ENCODE data around the gene GTPBP4. TPM values are rescaled to one million over a fixed set of nuclear protein-coding genes. Genes with fewer than 3 reads are reported as not detected.

The GTPBP4 gene
- polyA plus RNA-seq, 2 of the 4 experiments (the other 2 are of a cell fraction) = 67.8 to 104 TPM

DNA sequence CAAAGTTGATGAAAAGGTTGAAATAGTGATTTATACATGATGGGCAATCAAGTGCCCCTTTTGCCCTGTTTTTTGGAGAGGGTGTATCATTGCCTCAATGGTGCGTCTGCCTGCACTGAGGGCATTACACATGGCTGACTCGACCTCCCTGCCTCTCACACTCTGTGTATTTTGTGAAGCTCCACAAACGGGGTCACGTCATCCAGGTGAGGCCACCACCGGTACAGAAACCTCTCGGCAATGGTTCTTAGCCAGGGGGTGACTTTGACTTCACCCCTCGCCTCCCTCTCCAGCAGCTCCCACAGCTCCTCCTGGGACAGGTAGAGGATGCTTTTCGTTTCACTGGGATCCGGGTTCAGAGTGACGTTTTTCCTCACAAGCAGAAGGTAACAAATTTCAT, 31.1 kb downstream of the GTPBP4 start:
- WGBS (ENCODE audit: missing lambda C conversion rate) = 92% methylated on average over 10 of the region's 10 CpGs
- H3K4me1 ChIP-seq = no peaks in the 10 kb centered on the region
- ATAC-seq = no peak

DNA sequence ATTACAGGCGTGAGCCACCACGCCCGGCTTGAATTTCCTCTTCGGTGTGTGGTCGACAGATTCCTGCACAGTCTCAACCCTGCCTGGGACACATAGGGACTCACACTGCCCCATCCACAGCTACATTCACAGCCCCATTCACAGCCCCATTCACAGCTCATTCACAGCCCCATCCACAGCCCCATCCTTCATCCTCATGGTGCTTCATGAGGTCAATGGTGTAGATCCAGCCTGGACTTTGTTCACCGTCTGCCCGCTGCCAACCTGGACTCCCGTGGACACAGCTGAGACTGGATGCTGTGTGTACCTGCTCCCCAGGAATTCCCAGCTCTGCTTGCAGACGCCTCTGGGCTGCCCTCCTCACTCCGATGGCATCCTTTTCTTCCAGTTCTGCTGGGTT, 32.2 kb downstream of the GTPBP4 start:
- no peak overlapping the region for H3K27ac ChIP-seq
- H3K4me1 ChIP-seq = no peaks in the 10 kb centered on the region
- no peak overlapping the region for H3K4me2 ChIP-seq
- ChIA-PET POLR2A (interaction anchor here (1.0 kb wide), 1 partner anchor 28 kb away, joined by 3 read pairs; the partner anchor contains the start of gene IDI1), CTCF (interaction anchor here (2.8 kb wide), 1 partner anchor 16 kb away, joined by 6 read pairs; no protein-coding TSS in a partner anchor)
- ATAC-seq = peak; percentile 25 to 40; a peak in 4 of 6 replicates
- FAIRE-seq = no peak
- no peak overlapping the region for H3K4me3 ChIP-seq
- no peak for DNase-seq (ENCODE audit: low read depth in 1 of 2, low spot score in 1 of 2)
- 97% methylated on average over 10 of the region's 10 CpGs for WGBS (ENCODE audit: missing lambda C conversion rate)
- TF ChIP-seq CBX8 (IDR thresholded peaks at IDR 0.05) (no peak), KDM5A (IDR thresholded peaks at IDR 0.05) (no peak), MAZ (IDR thresholded peaks at IDR 0.05; ENCODE audit: borderline replicate concordance, low read depth, low read length) (no peak), HDAC2 (IDR thresholded peaks at IDR 0.05) (no peak), CTCF (IDR thresholded peaks at IDR 0.05) (no peak), NR3C1 (IDR thresholded peaks at IDR 0.05) (no peak), POLR2A (IDR thresholded peaks at IDR 0.05; ENCODE audit: low read length) (no peak), FOSB (CRISPR knock-in tag; IDR thresholded peaks at IDR 0.05) (no peak), HMGXB4 (CRISPR knock-in tag; IDR thresholded peaks at IDR 0.05; ENCODE audit: borderline replicate concordance) (no peak), NFE2L2 (conservative IDR thresholded peaks at IDR 0.05; ENCODE audit: low read length) (no peak), BHLHE40 (IDR thresholded peaks at IDR 0.05; ENCODE audit: low read depth, low read length) (no peak), HOXB5 (CRISPR knock-in tag; IDR thresholded peaks at IDR 0.05) (no peak), ZC3H11A (IDR thresholded peaks at IDR 0.05) (no peak), RFX5 (IDR thresholded peaks at IDR 0.05) (no peak)
- TF ChIP-seq, protein P1, sequence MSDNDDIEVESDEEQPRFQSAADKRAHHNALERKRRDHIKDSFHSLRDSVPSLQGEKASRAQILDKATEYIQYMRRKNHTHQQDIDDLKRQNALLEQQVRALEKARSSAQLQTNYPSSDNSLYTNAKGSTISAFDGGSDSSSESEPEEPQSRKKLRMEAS (IDR thresholded peaks at IDR 0.05) = no peak
- no peaks in the 10 kb centered on the region for H3K9me3 ChIP-seq

More for the DNA sequence above, 31.1 kb downstream of the GTPBP4 start:
- ChIA-PET CTCF (interaction anchor here (1.1 to 2.8 kb wide), 2 partner anchors 11 to 17 kb away, joined by 4 to 6 read pairs; no protein-coding TSS in a partner anchor), POLR2A (no interaction called here)
- Histone ChIP-seq H3K4me2 (no peak overlapping the region), H3K4me3 (no peak overlapping the region), H3K27ac (no peak overlapping the region), H3K9me3 (no peaks in the 10 kb centered on the region)
- DNase-seq (ENCODE audit: low read depth in 1 of 2, low spot score in 1 of 2) = no peak
- no peak for TF ChIP-seq FOSB (CRISPR knock-in tag; IDR thresholded peaks at IDR 0.05)
- peak; percentile 46; the same call in 1 of the 2 replicates for TF ChIP-seq POLR2AphosphoS2 (conservative IDR thresholded peaks at IDR 0.05; ENCODE audit: low read length)
- FAIRE-seq = no peak

GRCh38 chr10:1020958-1021357, 32.7 kb downstream of the GTPBP4 start:
- DNase-seq (ENCODE audit: low read depth in 1 of 2, low spot score in 1 of 2) (no peak), FAIRE-seq (no peak), ATAC-seq (peak; percentile 25 to 32; a peak in 5 of 6 replicates)
- Histone ChIP-seq H3K27ac (no peak overlapping the region), H3K9me3 (no peaks in the 10 kb centered on the region), H3K4me1 (no peaks in the 10 kb centered on the region), H3K4me2 (no peak overlapping the region), H3K4me3 (no peak overlapping the region)
- POLR2A ChIA-PET = interaction anchor here (0.8 to 1.0 kb wide), 2 partner anchors 28 kb away, joined by 3 read pairs; partner anchors contain the start of gene IDI1
- WGBS (ENCODE audit: missing lambda C conversion rate) = 98% methylated on average over 4 of the region's 9 CpGs
- CTCF ChIA-PET = interaction anchor here (0.9 kb wide), 1 partner anchor 8 kb away, joined by 3 read pairs; no protein-coding TSS in a partner anchor
- no peak for TF ChIP-seq RFX5 (IDR thresholded peaks at IDR 0.05)
- TF ChIP-seq, protein P2, sequence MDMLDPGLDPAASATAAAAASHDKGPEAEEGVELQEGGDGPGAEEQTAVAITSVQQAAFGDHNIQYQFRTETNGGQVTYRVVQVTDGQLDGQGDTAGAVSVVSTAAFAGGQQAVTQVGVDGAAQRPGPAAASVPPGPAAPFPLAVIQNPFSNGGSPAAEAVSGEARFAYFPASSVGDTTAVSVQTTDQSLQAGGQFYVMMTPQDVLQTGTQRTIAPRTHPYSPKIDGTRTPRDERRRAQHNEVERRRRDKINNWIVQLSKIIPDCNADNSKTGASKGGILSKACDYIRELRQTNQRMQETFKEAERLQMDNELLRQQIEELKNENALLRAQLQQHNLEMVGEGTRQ (IDR thresholded peaks at IDR 0.05) = no peak
- no peak for TF ChIP-seq MYC (IDR thresholded peaks at IDR 0.05; ENCODE audit: borderline replicate concordance, low read length)
- no peak for TF ChIP-seq ZFP36 (IDR thresholded peaks at IDR 0.05; ENCODE audit: borderline replicate concordance, partially characterized antibody)
- no peak for TF ChIP-seq JUNB (IDR thresholded peaks at IDR 0.05)
- TF ChIP-seq FOSL2 (IDR thresholded peaks at IDR 0.05) = no peak
- no peak for TF ChIP-seq FOSL2 (CRISPR knock-in tag; IDR thresholded peaks at IDR 0.05)
